GM19324 (cell line): Measurements from ENCODE around the gene EEF1AKMT1.
"Not testable (repeated sequence)": the region's sequence is repeated elsewhere in the genome, so short reads cannot be mapped to it uniquely, and the experiment has no call there.

Experiments used
- ATAC-seq: cut with Tn5 transposase; IDR thresholded peaks from one replicate; pipeline ENCODE4 v1.9.1; 2021; ENCODE audit warnings: mild to moderate bottlenecking, moderate library complexity; ENCODE audit not compliant: unreplicated experiment, low FRiP score

The EEF1AKMT1 gene

GRCh38 chr13:20779405-20779804 lies 5.6 kb upstream of the EEF1AKMT1 start:
- ATAC-seq, result no peak

- ATAC-seq, result no peak
These were observed 4.5 kb upstream of the EEF1AKMT1 start for GRCh38 chr13:20778311-20778710.

- no peak for ATAC-seq
These were observed 3.0 kb upstream of the EEF1AKMT1 start for GRCh38 chr13:20776751-20777150.

- ATAC-seq, result no peak
These were observed 2.2 kb upstream of the EEF1AKMT1 start for GRCh38 chr13:20775961-20776360.

GRCh38 chr13:20774746-20775145 lies 985 bp upstream of the EEF1AKMT1 start:
- no peak for ATAC-seq

- no peak for ATAC-seq
These were observed 1.2 kb downstream of the EEF1AKMT1 start for GRCh38 chr13:20772401-20773131.

- no peak for ATAC-seq
These were observed 3.9 kb downstream of the EEF1AKMT1 start for GRCh38 chr13:20769834-20770233.

- no peak for ATAC-seq
These were observed 4.7 kb downstream of the EEF1AKMT1 start for GRCh38 chr13:20769091-20769490.

- no peak for ATAC-seq
These were observed 6.3 kb downstream of the EEF1AKMT1 start for GRCh38 chr13:20767309-20767943.

GRCh38 chr13:20760872-20761271 lies 12.9 kb downstream of the EEF1AKMT1 start:
- no peak for ATAC-seq

GRCh38 chr13:20754009-20754408 lies 19.8 kb downstream of the EEF1AKMT1 start:
- ATAC-seq, result no peak

GRCh38 chr13:20749377-20749776 lies 24.4 kb downstream of the EEF1AKMT1 start:
- no peak for ATAC-seq

- ATAC-seq, result not testable (repeated sequence)
These were observed 29.8 kb downstream of the EEF1AKMT1 start for GRCh38 chr13:20743830-20744404.

GRCh38 chr13:20740021-20740420 lies 33.7 kb downstream of the EEF1AKMT1 start:
- ATAC-seq, result no peak

GRCh38 chr13:20738616-20739015 lies 35.1 kb downstream of the EEF1AKMT1 start:
- no peak for ATAC-seq

- no peak for ATAC-seq
These were observed 43.9 kb downstream of the EEF1AKMT1 start for GRCh38 chr13:20729633-20730585.

- no peak for ATAC-seq
These were observed 45.0 kb downstream of the EEF1AKMT1 start for GRCh38 chr13:20728579-20729311.

- ATAC-seq, result no peak
These were observed 45.9 kb downstream of the EEF1AKMT1 start for GRCh38 chr13:20727856-20728255.

- no peak for ATAC-seq
These were observed 52.1 kb downstream of the EEF1AKMT1 start for GRCh38 chr13:20721454-20722357.
